Tibial nerve (tissue), 4 donors: ENCODE results near the gene NPPA. TPM values are rescaled to one million over a fixed set of nuclear protein-coding genes. Genes with fewer than 3 reads are reported as not detected.

Source experiments
- DNase-seq, 2 donors: peaks; one replicate each; pipeline ENCODE4 v3.0.0-alpha.2; 2019; ENCODE audit warnings: low spot score in 2 of 2
- H3K27ac ChIP-seq, 4 donors: fragments of 200-600 bp; sonication (generic) in 3 of 4; one replicate each; pipeline ENCODE4 v1.5.1; 2017 to 2019; ENCODE audit warnings: mild to moderate bottlenecking in 1 of 4
- H3K27me3 ChIP-seq, 2 donors: fragments of 200-600 bp; sonication (generic) in 1 of 2; one replicate each; pipeline versions ENCODE4 v1.5.1 to v1.6.0; 2017 to 2019
- H3K36me3 ChIP-seq, 3 donors: fragments of 200-600 bp; sonication (generic); one replicate each; pipeline ENCODE4 v1.5.1; 2018 to 2019
- H3K4me1 ChIP-seq, 4 donors: fragments of 200-600 bp; sonication (generic) in 3 of 4; one replicate each; pipeline ENCODE4 v1.5.1; 2017 to 2019
- H3K4me3 ChIP-seq, 4 donors: fragments of 200-600 bp; sonication (generic) in 3 of 4; one replicate each; pipeline ENCODE4 v1.5.1; 2017 to 2019; ENCODE audit warnings: mild to moderate bottlenecking in 1 of 4, moderate library complexity in 1 of 4
- H3K9me3 ChIP-seq, 4 donors: fragments of 200-600 bp; sonication (generic) in 3 of 4; one replicate each; pipeline ENCODE4 v1.5.1; 2017 to 2019
- EP300 ChIP-seq, 2 donors: sonication (generic); formaldehyde crosslinking; IDR thresholded peaks; one replicate each; pipeline ENCODE4 v1.6.1; 2017; ENCODE audit warnings: antibody characterized with exemption in 2 of 2, mild to moderate bottlenecking in 1 of 2
- POLR2A ChIP-seq, 2 donors: fragments of 450-650 bp; IDR thresholded peaks; one replicate each; pipeline ENCODE4 v1.6.1; 2017; ENCODE audit warnings: antibody characterized with exemption in 2 of 2, mild to moderate bottlenecking in 2 of 2, moderate library complexity in 2 of 2
- WGBS, 2 donors: methylation state at CpG; one replicate each; pipeline ENCODE4 v1.1.5; 2018; 5-methylcytosine and 5-hydroxymethylcytosine counted together
- total RNA-seq, 4 donors: library from RNA; depleted of rRNA; stranded (reverse); fragments of >200 nt; gene quantifications; one replicate each; pipeline ENCODE4 v1.1.0, GENCODE V29; 2016
- TF ChIP-seq, protein P1 (sequence below), 5 experiments: fragments of 200-600 bp in 3 of 5; fragments of 450-650 bp in 2 of 5; sonication (generic) in 3 of 5; IDR thresholded peaks; one replicate each; pipeline ENCODE4 v1.5.1; 2016 to 2019; ENCODE audit warnings: antibody characterized with exemption in 5 of 5, mild to moderate bottlenecking in 3 of 5, moderate library complexity in 2 of 5

The NPPA gene
- total RNA-seq, 4 donors from 2014 or later = 3.0 TPM; not detected in 3

GRCh38 chr1:11878081-11878890, 30.7 kb upstream of the NPPA start:
- H3K27me3 ChIP-seq = no peaks in the 10 kb centered on the region

DNA sequence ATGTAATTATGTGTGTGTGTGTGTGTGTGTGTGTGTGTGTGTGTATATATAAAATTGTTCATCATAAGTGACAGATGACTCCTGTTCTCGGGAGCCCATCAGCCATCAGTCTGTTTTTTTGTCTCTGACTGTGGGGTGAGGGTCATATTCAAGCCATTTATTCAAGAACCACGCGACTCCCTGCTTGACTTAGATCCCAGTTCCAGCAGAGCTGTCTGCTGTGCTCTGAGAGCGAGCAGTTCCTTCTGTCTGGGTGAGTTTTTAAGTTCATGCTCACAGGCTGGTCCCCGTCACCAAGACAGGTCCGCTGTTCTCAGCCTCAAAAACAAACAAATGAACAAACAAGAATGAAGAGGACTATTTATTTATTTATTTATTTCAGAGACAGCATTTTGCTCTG, 29.5 kb upstream of the NPPA start:
- H3K36me3 ChIP-seq = no peaks in the 10 kb centered on the region
- H3K4me3 ChIP-seq = no peak overlapping the region
- TF ChIP-seq, protein P1, sequence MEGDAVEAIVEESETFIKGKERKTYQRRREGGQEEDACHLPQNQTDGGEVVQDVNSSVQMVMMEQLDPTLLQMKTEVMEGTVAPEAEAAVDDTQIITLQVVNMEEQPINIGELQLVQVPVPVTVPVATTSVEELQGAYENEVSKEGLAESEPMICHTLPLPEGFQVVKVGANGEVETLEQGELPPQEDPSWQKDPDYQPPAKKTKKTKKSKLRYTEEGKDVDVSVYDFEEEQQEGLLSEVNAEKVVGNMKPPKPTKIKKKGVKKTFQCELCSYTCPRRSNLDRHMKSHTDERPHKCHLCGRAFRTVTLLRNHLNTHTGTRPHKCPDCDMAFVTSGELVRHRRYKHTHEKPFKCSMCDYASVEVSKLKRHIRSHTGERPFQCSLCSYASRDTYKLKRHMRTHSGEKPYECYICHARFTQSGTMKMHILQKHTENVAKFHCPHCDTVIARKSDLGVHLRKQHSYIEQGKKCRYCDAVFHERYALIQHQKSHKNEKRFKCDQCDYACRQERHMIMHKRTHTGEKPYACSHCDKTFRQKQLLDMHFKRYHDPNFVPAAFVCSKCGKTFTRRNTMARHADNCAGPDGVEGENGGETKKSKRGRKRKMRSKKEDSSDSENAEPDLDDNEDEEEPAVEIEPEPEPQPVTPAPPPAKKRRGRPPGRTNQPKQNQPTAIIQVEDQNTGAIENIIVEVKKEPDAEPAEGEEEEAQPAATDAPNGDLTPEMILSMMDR (IDR thresholded peaks at IDR 0.05) = no peak
- no peak for TF ChIP-seq EP300 (IDR thresholded peaks at IDR 0.05)
- TF ChIP-seq POLR2A (IDR thresholded peaks at IDR 0.05) = no peak
- no peak for DNase-seq
- H3K4me1 ChIP-seq = peaks cover 0 to 34% (median 15%) of the 10 kb centered on the region in 4 donors
- no peaks in the 10 kb centered on the region for H3K9me3 ChIP-seq
- no peaks in the 10 kb centered on the region for H3K27me3 ChIP-seq
- no peak overlapping the region for H3K27ac ChIP-seq
- 52 to 60% methylated on average over 6 of the region's 6 CpGs for WGBS, 2 donors

More at GRCh38 chr1:11878081-11878890, 30.7 kb upstream of the NPPA start:
- Histone ChIP-seq H3K27ac (no peak overlapping the region), H3K4me1 (peaks cover 0 to 39% (median 15%) of the 10 kb centered on the region in 4 donors), H3K36me3 (no peaks in the 10 kb centered on the region), H3K4me3 (no peak overlapping the region), H3K9me3 (no peaks in the 10 kb centered on the region)
- WGBS, 2 donors = 81 to 88% methylated on average over 8 to 20 of the region's 31 CpGs
- no peak for DNase-seq
- no peak for TF ChIP-seq EP300 (IDR thresholded peaks at IDR 0.05)
- TF ChIP-seq, protein P1 (IDR thresholded peaks at IDR 0.05) = no peak
- no peak for TF ChIP-seq POLR2A (IDR thresholded peaks at IDR 0.05)

DNA sequence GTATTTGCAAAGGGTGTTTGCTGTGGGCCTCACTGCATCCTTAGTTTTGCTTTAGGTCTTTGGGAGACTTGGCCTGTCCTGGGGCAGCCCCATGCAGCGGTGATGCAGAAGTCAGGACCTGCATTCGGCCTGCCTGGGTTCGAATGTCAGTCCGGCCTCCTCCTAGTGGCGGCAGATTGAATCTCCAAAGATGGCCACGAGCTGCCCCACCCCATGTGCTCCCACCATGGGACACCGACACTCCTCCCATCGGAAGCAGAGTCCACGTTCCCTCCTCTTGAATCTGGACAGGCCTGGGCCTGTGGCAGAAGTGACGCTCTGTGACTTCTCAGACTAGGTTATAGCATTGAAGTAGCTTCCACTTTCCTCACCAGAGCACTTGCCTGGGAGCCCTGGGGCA, 27.5 kb upstream of the NPPA start:
- H3K9me3 ChIP-seq = no peaks in the 10 kb centered on the region
- 70 to 83% methylated on average over 7 to 9 of the region's 10 CpGs for WGBS, 2 donors
- peaks cover 0 to 18% (median 6%) of the 10 kb centered on the region in 4 donors for H3K4me1 ChIP-seq
- peaks cover 0 to 4% of the 10 kb centered on the region in 2 donors for H3K27me3 ChIP-seq
- TF ChIP-seq POLR2A (IDR thresholded peaks at IDR 0.05) (no peak), EP300 (IDR thresholded peaks at IDR 0.05) (no peak)
- TF ChIP-seq, protein P1 (IDR thresholded peaks at IDR 0.05) = no peak
- DNase-seq = no peak
- H3K27ac ChIP-seq = peak overlapping the region in 1 of 4 donors; percentile 64
- H3K4me3 ChIP-seq = no peak overlapping the region
- H3K36me3 ChIP-seq = no peaks in the 10 kb centered on the region

DNA sequence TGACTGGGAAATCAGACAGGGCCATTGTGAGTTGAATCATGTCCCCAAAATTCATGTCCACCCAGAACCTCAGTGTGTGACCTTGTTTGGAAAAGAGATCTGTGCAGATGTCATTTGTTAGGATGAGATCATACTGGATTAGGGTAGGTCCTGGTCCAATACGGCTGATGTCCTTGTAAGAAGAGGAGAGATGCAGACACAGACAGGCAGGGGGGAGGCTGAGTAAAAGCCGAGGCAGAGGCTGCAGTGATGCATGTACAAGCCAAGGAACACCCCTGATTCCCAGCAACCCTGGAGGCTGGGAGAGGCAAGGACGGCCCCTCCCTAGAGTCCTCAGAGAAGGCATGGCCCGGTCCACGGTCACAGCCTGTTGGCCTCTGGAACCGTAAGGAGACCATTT, 27.0 kb upstream of the NPPA start:
- no peak for DNase-seq
- peaks cover 0 to 13% (median 2%) of the 10 kb centered on the region in 4 donors for H3K4me1 ChIP-seq
- H3K9me3 ChIP-seq = no peaks in the 10 kb centered on the region
- H3K4me3 ChIP-seq = no peak overlapping the region
- 58 to 64% methylated on average over 6 of the region's 6 CpGs for WGBS, 2 donors
- TF ChIP-seq POLR2A (IDR thresholded peaks at IDR 0.05) (no peak), EP300 (IDR thresholded peaks at IDR 0.05) (no peak)
- TF ChIP-seq, protein P1 (IDR thresholded peaks at IDR 0.05) = no peak
- peak overlapping the region in 1 of 4 donors; percentile 64 for H3K27ac ChIP-seq
- H3K27me3 ChIP-seq = peaks cover 0 to 4% of the 10 kb centered on the region in 2 donors
- no peaks in the 10 kb centered on the region for H3K36me3 ChIP-seq

DNA sequence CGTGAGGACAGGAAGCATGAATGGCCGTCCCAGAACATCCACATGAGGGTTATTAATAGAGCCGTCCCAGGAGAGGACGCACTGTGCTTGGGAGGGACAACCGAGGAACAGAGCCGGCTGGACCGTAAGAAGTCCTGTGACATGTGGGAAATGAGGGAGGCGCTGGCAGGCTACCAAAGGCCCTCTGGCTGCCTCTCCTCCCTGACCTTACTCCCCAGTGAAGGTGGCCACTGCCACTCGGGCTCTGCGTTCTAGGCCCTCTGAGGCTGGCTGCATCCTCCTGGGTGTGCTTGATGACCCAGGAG, 26.6 kb upstream of the NPPA start:
- WGBS, 2 donors = 39 to 40% methylated on average over 10 of the region's 10 CpGs
- Histone ChIP-seq H3K4me3 (no peak overlapping the region), H3K36me3 (no peaks in the 10 kb centered on the region), H3K27ac (no peak overlapping the region), H3K4me1 (peaks cover 0 to 9% (median 0%) of the 10 kb centered on the region in 4 donors), H3K9me3 (no peaks in the 10 kb centered on the region), H3K27me3 (peaks cover 0 to 4% of the 10 kb centered on the region in 2 donors)
- no peak for DNase-seq
- TF ChIP-seq POLR2A (IDR thresholded peaks at IDR 0.05) (no peak), EP300 (IDR thresholded peaks at IDR 0.05) (peak; percentile 58 to 68)
